GM19324 (cell line): Measurements from ENCODE around the gene PSAPL1.

Experiments used
- ATAC-seq: cut with Tn5 transposase; IDR thresholded peaks from one replicate; pipeline ENCODE4 v1.9.1; 2021; ENCODE audit warnings: mild to moderate bottlenecking, moderate library complexity; ENCODE audit not compliant: unreplicated experiment, low FRiP score

PSAPL1 gene

DNA sequence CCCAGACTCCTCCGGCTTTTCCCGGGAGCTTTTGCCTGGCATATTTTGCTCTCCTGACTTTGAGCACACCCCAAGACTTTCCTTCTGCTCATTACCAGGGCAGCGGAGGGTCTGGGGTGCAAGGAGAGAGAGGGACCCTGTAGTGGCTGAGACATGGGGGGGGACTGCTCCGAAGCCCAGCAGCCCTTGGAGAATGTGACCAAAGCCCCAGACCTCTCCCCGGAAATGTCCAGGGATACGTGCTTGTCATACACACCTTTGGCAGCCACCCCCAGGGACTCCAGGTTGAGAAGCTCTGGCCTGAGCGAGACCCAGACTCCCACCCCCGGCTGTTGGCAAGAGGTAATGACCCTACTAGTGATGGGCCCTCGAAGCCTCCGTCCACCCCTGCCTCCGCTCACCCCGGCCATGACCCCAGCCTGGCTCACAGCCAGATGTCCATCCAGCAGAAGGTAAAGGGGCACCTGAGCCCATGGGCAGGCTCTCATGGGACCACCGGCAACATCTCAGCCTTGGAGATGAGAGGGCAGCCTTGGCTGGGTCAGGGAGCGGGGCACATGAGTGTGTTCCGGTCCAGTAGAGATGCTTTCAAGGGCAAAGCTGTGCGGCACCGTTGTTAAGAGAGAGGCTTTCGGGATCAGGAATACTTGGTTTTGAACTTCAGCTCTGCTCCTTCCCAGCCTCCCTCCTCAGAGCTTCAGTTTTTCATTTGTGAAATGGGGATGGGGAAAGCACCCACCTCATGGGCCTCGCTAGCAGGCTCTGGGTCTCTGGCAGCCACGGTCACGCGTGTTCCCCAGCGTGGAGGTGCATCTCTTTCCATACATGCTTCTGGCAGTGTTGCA is 2.0 kb downstream of the PSAPL1 start:
- no peak for ATAC-seq

DNA sequence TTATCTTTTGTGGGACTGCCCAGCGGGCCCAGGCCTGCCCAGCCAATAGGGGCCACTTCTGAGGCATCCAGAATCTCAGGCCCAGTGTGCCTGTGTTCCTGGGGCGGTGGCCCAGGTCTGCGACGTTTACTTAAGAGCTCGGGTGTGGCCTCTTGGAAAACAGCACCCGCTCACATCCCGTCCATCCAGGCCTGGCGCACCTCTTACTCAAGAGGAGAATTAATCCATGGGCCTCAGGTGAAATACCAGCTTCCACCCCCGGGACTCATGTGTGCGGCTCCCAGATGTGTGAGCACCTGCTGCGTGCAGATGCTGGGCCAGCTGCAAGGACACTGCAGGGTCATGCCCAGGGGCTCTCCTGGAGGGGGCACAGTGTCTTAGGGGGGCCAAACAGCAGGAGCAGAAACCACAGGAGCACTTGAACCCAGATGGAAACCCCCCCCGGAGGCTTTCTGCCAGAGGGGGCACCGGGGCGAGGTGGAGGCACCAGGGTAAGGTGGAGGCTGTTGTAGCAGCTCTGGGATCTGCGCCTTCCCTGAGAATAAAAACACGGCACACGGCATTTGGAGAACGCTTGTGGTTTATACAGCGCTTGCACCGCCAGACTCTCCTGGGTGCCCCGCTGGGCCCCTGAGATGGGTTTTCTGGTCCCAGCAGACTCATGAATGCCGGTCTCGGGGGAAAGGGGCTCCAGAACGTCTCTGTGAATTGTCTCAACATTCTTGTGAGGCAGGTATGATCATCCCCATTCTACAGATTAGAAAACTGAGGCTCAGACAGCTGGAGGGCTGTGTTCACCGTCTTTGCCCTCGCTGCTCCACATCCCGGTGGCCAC is 2.8 kb downstream of the PSAPL1 start:
- no peak for ATAC-seq

DNA sequence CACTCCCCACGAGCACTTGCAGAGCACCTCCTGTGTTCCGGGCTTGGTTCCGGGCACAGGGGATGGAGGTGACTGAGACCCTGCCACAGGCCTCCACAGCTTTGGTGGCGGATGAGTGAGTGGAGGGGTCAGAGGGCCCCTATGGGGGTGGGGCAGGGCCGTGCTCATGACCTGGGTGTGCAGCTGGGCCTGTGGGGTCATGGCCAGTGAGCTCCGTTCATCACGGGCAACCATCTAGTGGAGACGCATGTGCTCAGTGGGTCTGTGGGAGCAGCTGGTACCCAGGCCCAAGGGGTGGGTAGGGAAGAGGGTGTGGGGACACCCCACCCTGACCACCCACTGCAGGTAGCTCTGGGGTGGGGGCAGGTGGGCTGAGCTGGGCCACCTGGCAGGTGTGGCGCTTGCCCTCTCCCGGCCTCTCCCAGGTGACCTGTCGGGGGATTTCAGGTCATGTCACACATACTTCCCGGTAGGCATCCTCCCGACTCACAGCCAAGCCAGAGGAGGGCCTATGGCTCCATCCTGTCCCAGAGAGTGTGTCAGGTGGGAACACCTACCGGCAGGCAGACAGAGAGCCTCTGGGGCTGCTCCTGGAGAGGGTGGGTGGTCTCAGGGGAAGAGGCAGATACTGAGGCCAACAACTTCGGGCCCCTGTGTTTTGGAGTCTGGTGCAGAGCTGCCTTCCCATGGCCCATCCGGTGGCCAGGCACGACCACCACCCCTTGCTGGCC is 3.6 kb downstream of the PSAPL1 start:
- ATAC-seq: no peak

DNA sequence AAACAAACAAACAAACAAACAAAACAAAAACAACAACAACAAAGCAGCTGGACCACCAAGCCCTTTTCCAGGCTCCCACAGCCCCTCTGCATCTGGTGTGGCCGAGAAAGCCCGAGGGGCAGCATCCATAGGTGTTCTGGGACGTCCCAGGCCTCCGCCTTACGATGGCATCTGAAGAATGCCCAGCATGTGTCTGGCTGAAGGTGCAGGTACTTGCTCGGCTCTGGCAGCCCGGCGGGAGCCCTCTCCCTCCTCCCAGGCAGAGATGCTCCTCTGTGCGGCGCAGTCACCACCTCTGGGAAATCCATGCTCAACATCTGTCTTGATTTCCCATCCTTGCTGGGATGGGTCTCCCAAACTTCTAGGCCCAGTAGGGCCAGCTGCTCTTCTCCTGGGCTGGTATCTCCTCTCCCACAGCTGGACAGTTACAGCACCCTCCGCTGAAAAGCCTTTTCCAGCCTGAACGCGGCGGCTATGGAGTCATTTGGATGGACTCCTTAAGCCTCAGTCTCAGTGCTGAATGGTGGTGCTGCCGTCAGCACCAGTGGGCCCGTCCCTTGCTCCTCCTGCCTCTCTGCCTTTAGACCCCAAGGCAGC is 4.3 kb downstream of the PSAPL1 start:
- ATAC-seq: no peak

DNA sequence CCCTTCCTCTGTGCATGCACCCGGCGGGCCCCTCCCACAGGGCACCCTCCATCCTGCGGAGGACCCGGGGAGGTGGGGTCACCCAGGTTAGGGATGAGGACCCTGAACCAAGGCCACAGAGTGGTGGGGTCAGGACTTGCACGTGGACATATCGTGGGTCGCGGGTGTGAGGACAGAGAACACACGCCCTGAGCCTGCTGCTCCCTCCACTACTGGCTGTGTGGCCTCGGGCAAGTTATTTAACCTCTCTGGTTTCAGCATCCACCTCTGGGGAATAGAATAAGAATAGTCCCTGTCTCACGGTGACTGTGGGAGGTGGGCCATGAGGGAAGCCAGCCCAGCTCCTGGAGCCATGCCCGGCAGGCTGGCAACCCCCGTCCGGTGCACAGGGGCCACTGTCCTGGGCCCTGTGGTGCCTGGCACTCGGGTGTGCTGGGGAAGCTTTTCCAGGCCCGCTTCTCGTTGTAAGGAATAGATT is 5.1 kb downstream of the PSAPL1 start:
- no peak for ATAC-seq

DNA sequence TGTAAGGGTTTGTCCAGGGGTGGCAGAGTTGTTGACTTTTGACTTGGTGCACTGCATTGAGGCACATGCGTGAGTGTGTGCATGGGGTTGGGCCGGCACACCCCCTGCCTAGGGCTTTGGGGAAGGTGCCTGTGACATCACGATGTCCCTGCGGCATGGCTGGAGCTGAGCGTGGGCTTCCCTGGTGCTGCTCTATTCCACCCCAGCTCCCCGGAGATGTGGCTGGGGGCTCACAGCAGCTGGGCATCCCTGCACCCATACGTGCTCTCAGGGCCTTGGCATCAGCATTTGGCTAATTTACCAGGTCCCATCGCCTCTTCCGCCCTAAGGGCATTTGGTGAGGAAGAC is 5.7 kb downstream of the PSAPL1 start:
- no peak for ATAC-seq

DNA sequence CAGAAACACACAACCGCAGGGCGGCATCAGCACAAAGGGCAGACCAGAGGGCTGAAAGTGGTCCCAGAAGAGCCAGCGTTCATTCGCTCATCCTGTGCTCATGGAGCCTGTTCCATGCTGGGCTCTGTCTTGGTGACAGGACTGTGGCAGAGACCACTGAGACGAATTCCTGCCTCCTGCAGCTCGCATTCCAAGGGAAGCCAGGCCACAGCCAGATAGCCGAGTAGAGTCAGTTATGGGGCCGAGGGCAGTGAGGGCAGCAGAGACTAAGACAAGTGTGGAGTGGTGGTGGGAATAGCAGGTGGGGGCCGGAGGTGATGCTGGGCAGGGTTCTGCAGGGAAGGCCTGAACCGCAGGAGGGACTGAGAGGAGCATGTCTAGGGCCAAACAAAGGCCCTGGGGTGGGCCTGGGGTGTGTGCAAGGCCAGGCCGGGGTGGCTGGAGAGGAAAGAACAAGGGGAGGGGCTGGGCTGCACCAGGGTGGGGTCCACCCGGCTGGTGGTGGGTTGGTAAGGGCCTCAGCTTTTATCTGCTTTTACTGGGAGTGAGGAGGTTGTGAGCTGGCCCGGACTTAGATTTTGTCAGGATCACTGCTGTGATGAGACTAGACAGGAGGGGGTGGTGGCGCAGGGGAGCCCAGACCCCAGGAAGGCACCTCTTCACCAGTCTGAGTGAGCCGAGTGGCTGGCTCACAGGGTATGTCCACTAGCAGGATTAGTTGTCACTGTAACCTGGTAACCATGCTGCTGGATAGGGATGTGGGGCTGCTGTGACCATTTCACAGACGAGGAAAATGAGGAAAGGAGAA is 6.3 kb downstream of the PSAPL1 start:
- ATAC-seq: no peak

DNA sequence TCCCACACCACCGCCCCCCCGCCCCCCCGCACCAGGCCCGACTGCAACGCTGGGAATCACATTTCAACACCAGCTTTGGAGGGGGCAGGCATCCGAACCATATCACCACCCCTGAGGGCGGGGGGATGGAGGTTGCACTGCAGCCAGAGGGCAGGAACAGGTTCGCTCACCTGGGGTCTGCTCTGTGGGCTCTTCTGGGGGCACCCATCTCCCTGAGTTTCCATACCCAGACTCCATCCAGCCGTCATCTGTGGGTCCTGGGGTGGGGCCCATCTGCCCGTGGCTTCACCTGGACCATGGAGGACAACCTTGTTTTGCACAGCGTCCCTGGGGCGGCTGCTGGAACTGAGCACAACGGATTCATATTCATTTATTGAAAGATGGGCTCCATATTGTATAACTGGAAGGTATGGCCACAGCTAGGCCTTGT is 6.9 kb downstream of the PSAPL1 start:
- no peak for ATAC-seq

DNA sequence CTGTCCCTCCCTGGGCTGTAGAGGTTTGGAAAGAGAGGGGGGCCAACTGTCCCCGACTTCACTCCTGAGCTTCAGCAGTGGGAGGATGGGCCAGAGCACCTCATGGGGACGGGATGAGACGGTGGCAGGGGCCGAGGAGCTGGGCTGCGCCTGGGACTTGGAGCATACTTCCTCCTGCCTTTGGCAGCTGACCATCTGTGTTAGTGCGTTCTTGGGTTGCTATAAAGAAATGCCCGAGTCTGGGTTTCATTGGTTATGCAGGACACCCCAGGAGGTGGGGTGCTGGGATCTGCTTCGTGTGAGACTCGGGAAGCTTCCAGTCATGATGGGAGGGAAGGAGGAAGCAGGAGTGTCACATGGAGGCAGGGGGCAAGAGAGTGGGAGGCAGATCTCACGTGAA is 7.4 kb downstream of the PSAPL1 start:
- no peak for ATAC-seq

DNA sequence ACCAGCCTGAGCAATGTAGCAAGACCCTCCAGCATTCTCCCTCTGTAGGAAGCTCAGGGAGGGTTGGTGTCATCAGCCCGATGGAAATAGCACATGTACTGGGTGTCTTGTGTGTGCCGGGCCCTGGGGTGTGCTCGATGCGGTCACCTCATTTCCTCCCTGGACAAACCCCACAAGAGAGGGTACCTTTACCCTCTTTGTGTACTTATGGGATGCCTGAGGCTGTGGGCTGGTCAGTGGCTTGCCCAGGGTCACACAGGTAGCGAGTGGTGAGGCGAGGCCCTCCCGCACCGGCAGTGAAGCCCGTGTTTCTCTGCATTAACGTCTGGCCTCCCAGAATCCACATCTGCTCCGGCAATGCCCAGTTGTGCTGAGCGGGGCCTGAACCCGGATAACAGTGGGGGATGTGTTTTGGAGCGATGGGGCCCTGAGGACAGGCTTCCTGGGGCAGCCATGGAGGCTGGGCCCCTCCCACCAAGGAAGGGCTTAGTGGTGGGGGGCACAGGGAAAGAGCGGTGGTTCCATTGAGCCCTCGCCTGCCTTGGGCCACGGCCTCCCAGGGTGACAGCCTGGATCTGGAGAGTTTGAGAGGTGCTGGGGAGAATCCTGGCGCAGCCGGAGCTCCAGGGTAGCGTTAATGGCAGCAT is 8.1 kb downstream of the PSAPL1 start:
- ATAC-seq: no peak

DNA sequence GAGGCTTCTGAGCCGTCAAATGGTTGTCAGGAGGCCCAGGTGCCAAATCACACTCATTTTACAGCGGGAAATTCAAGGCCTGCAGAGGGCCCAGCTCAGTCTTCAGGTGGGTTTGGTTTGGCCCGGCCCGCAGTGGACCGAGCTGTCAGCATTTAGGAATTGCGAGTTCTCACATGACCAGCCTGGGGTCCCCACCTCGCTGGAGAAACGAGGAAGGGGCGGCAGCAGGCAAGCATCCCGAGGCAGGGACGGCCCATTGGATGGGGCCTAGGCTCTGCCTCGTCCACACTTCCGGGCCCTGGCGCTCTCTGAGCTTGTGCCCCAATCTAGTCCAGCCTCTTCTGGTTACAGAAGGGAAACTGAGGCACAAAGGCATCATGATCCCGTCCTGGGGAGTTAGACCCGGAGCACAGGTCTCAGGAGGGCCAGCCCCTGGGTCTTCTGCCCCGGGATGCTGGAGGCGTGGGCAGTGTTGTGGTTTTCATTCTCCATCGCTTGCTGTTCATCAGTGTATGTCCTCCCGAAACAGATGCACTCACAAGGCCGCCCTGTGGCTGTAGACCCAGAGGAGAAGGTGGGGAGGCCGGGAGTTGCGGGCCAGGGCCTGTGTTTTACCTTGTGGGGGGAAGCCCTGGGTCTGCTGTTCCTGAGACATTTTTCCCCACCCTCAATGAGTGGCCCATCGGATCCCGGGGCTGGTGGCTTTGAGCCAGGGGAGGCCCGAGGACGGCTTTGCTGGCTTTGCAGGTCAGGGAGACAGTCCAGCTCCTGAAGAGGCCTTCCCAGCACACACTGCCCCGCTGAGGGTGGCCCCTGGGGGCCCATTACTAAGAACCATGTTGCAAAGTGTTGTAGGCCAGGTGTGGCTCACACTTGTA is 8.9 kb downstream of the PSAPL1 start:
- no peak for ATAC-seq

DNA sequence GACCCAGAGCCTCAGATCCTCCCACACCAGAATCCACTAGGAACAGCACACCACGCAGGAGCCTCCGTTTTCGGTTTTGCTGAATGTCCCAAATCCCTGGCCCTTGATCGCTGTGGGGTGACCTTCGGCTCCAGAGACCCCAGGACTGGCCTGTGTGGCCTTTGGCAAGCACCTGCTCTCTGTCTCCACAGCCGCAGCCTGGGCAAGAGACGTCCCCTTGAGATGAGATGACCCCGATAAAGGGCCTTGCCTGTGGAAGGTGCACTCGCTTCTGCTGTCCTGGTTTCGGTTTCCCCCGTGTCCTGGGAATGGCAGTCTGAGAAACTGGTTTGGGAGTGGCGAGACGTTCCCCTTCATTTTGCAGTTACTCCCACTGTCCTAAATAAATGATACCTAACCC is 9.6 kb downstream of the PSAPL1 start:
- ATAC-seq: no peak

DNA sequence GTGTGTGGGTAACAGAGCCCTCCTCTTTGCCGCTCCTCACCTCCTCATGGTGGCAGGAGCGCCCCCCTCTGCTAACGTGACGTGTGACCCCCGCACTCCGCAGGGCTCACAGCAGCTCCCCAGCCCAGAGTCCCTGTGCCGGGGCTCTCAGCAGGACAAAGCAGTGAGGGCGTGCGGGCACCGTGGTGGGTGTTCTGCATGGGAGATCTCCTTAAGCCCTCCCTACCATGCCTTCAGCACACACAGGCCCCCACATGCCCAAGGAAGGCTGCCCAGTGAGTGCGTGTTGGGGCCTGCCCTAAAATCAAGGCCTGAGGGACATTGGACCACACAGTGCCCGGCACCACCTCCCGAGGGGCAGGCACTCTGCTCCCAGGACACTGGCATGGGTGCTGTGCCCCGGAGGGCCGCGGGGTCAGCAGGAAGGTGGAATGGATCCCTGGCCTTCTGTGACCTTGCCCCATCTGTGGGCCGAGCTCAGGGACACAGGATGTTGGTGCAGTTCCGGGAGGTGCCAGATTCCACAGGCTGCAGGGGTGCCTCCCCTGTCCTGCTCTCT is 10.1 kb downstream of the PSAPL1 start:
- ATAC-seq: no peak

DNA sequence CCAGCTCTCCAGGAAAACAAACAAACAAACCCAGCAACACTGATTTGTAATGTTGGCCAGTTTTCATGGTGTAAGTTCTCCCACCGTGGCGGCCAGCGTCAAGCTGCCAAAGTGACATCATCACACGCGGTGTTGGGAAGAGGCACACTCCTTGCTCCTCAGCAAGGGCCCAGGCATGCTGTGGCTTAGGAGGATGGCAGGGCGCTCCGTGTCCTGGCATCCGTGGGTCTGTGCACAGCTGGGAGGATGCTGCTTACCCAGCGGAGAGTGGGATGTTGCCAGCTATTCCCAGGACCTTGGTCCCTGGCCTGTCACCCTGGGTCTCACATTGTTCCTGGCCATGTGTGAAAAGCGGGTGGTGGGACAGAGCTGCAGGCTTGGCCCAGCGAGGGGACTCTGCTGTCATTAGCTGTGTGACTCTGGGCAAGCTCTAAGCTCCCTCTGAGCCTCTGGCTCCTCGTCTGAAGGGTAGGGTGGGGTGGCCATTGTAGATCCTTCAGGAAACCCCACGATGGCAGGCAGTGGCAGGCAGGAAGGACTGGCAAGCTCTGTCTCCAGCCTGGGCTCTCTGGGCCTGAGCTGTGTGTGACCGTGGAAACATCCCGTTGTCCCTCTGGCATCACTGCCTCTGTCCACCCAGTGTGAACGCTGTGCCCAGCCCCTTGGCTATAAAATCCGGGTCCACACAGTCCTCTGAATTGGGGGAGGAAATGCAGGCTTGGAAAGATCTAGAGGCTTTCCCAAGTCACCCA is 10.8 kb downstream of the PSAPL1 start:
- ATAC-seq: no peak

DNA sequence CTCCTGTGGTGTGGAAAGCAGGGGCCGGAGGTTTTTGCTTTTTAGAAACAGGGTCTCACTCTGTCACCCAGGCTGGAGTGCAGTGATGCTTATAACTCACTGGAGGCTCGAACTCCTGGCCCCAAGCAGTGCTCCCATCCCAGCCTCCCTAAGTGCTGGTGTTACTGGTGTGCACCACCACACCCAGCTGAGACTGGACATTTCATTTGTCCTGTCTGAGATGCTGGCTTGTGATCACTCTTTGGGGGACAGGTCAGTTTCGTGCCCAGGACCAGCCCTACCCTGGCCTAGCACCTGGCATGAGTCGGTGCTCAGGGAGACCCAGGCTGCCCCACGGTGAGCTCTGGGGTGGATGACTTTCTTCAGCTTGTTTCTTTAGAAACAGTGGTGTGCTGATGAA is 11.3 kb downstream of the PSAPL1 start:
- no peak for ATAC-seq

DNA sequence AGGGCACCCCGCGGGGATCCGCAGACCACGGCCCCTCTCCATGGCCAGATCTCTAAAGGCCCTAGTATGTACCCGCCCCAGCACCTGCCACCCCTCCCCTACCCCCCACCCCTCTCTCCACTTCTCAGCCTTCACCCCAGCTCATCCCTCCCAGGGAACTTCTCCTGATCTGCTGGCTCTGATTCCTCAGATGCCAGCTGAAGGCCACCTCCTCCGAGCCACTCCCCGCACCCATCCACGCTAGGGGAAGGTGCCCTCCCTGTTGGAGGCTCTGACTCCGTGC is 11.9 kb downstream of the PSAPL1 start:
- ATAC-seq: no peak

DNA sequence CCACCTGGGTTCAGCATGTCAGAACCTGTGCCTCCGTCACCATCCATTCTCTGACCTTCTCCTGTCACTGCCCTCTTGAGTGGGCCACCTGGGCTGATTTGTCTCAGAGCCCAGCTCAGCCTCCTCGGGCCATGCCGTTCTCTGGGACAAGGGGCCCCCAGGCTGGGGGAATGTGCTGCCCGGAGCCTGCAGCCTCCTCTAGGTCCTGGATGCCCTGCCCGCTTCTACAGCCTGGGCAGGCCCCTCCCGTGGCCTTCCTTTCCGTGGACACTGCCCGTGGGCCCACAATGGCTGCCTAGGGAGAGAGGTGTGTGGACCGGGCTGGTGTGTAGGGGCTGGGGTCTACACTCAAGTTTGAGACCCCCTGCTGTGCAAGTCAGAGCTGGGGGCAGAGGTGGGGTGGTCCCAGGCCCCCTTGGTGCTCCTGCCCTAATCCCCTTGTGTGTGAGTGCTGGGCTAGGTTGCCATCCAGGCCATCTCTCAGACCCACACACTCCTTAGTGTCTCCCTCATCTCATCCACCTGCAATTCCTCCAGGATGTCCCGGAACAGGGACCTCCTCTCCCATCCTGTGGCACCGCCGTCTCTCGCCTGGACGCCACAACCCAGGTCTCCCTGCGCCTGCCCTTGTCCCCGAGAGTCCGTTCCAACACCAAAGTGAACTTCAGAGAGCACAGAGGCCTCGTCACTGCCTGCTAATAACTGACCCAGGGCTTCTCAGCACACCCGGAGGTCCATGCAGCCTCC is 12.4 kb downstream of the PSAPL1 start:
- no peak for ATAC-seq
